Measurements from ENCODE around the gene KLHL18.
"Not testable (repeated sequence)": the region's sequence is repeated elsewhere in the genome, so short reads cannot be mapped to it uniquely, and the experiment has no call there.

KLHL18 gene

DNA sequence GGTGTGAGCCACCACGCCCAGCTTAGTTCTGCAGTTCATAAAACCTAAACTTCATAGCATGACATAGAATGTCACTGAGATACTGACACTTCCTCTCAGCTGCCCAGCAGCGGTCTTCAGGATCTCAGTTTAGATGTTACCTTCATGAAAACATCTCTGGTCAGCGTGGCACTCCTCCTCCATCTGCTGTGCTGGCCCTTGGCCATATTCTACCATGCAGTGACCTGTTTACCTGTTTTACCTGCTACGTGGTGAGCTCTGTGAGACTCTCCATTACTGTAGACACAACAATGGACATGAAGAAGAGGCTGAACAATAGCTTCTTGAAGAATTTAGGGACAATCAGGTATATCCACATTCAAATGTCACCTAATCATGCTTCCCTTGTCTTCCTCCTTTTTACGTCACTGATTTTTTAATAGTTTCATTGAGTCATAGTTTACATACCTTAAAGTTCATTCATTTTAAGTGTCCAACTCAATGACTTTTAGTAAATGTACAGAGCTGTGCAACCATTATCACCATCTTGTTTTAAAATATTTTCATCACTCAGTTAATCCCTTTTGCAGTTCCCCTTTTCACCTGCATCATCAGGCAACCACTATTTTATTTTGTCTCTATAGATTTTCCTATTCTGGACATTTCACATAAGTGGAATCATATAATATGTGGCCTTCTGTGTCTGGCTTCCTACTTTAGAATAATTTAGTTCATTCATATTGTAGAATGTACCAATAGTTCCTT, 65.8 kb downstream of the KLHL18 start:
- Histone ChIP-seq H3K4me1 (ENCODE audit: control insufficient read depth, insufficient read depth, low read length) (no peaks in the 10 kb centered on the region), H3K27me3 (ENCODE audit: control insufficient read depth, insufficient read depth, low read length) (no peaks in the 10 kb centered on the region), H3K9me3 (ENCODE audit: control insufficient read depth, low read length) (no peaks in the 10 kb centered on the region), H3K36me3 (ENCODE audit: control insufficient read depth, insufficient read depth, low read length) (no peaks in the 10 kb centered on the region), H3K4me3 (ENCODE audit: low read length) (no peak overlapping the region), H3K9ac (ENCODE audit: low read length) (no peak overlapping the region)

- Histone ChIP-seq H3K27me3 (ENCODE audit: control insufficient read depth, insufficient read depth, low read length) (no peaks in the 10 kb centered on the region), H3K4me1 (ENCODE audit: control insufficient read depth, insufficient read depth, low read length) (no peaks in the 10 kb centered on the region), H3K9ac (ENCODE audit: low read length) (no peak overlapping the region), H3K36me3 (ENCODE audit: control insufficient read depth, insufficient read depth, low read length) (no peaks in the 10 kb centered on the region), H3K9me3 (ENCODE audit: control insufficient read depth, low read length) (peaks cover 5% of the 10 kb centered on the region), H3K4me3 (ENCODE audit: low read length) (no peak overlapping the region)
Observed at GRCh38 chr3:47355010-47355409, 72.3 kb downstream of the KLHL18 start.

DNA sequence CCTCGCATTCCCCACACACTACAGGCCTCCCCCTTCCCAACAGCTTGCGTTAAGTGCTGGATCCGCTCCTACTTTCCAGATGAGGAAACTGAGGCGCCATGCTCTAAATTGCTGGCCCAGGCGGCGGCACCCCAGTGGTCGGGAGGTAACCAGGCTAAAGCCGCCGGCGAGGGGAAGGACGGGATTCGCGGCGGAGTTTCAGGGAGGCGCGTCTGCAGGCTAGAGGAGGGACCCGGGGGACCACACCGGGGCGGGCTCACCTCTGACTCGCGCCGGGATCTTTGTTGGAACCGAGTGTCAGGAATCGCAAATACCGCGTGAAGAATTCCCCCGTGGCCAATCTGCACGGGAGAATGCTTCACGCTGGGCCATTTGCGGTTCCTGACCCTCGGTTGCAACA, 73.5 kb downstream of the KLHL18 start:
- no peaks in the 10 kb centered on the region for H3K27me3 ChIP-seq (ENCODE audit: control insufficient read depth, insufficient read depth, low read length)
- no peak overlapping the region for H3K9ac ChIP-seq (ENCODE audit: low read length)
- no peaks in the 10 kb centered on the region for H3K36me3 ChIP-seq (ENCODE audit: control insufficient read depth, insufficient read depth, low read length)
- H3K4me1 ChIP-seq (ENCODE audit: control insufficient read depth, insufficient read depth, low read length), result no peaks in the 10 kb centered on the region
- H3K9me3 ChIP-seq (ENCODE audit: control insufficient read depth, low read length), result peaks cover 8% of the 10 kb centered on the region
- no peak overlapping the region for H3K4me3 ChIP-seq (ENCODE audit: low read length)

- Histone ChIP-seq H3K36me3 (ENCODE audit: control insufficient read depth, insufficient read depth, low read length) (no peaks in the 10 kb centered on the region), H3K9ac (ENCODE audit: low read length) (no peak overlapping the region), H3K4me3 (ENCODE audit: low read length) (no peak overlapping the region), H3K9me3 (ENCODE audit: control insufficient read depth, low read length) (peaks cover 8% of the 10 kb centered on the region), H3K4me1 (ENCODE audit: control insufficient read depth, insufficient read depth, low read length) (no peaks in the 10 kb centered on the region), H3K27me3 (ENCODE audit: control insufficient read depth, insufficient read depth, low read length) (no peaks in the 10 kb centered on the region)
Observed at GRCh38 chr3:47359323-47359722, 76.6 kb downstream of the KLHL18 start.

DNA sequence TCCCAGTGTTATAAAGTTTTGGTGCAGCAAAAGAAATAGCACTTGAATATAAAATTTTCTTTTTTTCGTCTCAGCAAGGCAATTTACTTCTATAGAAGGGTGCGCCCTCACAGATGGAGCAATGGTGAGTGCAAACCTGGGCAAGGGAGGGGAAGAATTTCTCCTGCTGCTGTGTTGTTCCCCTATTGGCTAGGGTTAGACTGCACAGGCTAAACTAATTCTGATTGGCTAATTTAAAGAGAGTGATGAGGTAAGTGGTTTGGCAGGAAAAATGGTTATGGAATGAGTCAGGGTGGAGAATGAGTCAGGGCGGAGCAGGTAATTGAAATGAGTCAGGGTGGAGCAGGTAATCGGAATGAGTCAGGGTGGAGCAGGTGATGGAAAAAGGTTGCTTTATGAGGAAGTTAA, 77.4 kb downstream of the KLHL18 start:
- not testable (repeated sequence) for H3K36me3 ChIP-seq (ENCODE audit: control insufficient read depth, insufficient read depth, low read length); H3K4me1 ChIP-seq (ENCODE audit: control insufficient read depth, insufficient read depth, low read length); H3K9me3 ChIP-seq (ENCODE audit: control insufficient read depth, low read length); H3K4me3 ChIP-seq (ENCODE audit: low read length); H3K27me3 ChIP-seq (ENCODE audit: control insufficient read depth, insufficient read depth, low read length); H3K9ac ChIP-seq (ENCODE audit: low read length)

DNA sequence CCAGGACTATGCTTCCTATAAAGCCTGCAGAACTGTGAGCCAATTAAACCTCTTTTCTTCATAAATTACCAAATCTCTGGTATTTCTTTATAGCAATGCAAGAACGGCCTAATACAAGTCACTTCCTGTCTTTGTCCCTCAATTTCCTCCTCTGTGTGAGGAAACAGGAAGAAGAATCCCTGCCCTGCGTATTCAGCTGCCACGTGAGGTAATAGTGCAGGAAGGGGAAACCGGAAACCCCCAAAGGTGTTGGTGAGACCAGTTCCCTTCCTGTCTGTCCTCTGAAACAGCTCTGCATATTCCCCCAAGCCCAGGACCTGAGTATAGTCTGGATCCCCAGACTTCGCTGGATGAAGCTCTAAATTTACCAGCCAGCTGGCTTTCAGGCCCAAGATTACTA, 80.0 kb downstream of the KLHL18 start:
- Histone ChIP-seq H3K27me3 (ENCODE audit: control insufficient read depth, insufficient read depth, low read length) (no peaks in the 10 kb centered on the region), H3K4me3 (ENCODE audit: low read length) (no peak overlapping the region), H3K9ac (ENCODE audit: low read length) (no peak overlapping the region), H3K9me3 (ENCODE audit: control insufficient read depth, low read length) (peaks cover 8% of the 10 kb centered on the region), H3K4me1 (ENCODE audit: control insufficient read depth, insufficient read depth, low read length) (peaks cover 5% of the 10 kb centered on the region), H3K36me3 (ENCODE audit: control insufficient read depth, insufficient read depth, low read length) (no peaks in the 10 kb centered on the region)

- Histone ChIP-seq H3K9me3 (ENCODE audit: control insufficient read depth, low read length) (no peaks in the 10 kb centered on the region), H3K4me1 (ENCODE audit: control insufficient read depth, insufficient read depth, low read length) (peaks cover 5% of the 10 kb centered on the region), H3K9ac (ENCODE audit: low read length) (no peak overlapping the region), H3K4me3 (ENCODE audit: low read length) (no peak overlapping the region), H3K27me3 (ENCODE audit: control insufficient read depth, insufficient read depth, low read length) (no peaks in the 10 kb centered on the region), H3K36me3 (ENCODE audit: control insufficient read depth, insufficient read depth, low read length) (no peaks in the 10 kb centered on the region)
Observed at GRCh38 chr3:47365213-47366153, 82.7 kb downstream of the KLHL18 start.

- Histone ChIP-seq H3K9ac (ENCODE audit: low read length) (no peak overlapping the region), H3K4me1 (ENCODE audit: control insufficient read depth, insufficient read depth, low read length) (peaks cover 5% of the 10 kb centered on the region), H3K4me3 (ENCODE audit: low read length) (no peak overlapping the region), H3K27me3 (ENCODE audit: control insufficient read depth, insufficient read depth, low read length) (no peaks in the 10 kb centered on the region), H3K36me3 (ENCODE audit: control insufficient read depth, insufficient read depth, low read length) (no peaks in the 10 kb centered on the region), H3K9me3 (ENCODE audit: control insufficient read depth, low read length) (no peaks in the 10 kb centered on the region)
Observed at GRCh38 chr3:47366833-47367232, 84.1 kb downstream of the KLHL18 start.

- H3K36me3 ChIP-seq (ENCODE audit: control insufficient read depth, insufficient read depth, low read length), result no peaks in the 10 kb centered on the region
- H3K9ac ChIP-seq (ENCODE audit: low read length), result no peak overlapping the region
- H3K4me1 ChIP-seq (ENCODE audit: control insufficient read depth, insufficient read depth, low read length), result peaks cover 5% of the 10 kb centered on the region
- H3K4me3 ChIP-seq (ENCODE audit: low read length), result no peak overlapping the region
- H3K27me3 ChIP-seq (ENCODE audit: control insufficient read depth, insufficient read depth, low read length), result no peaks in the 10 kb centered on the region
- H3K9me3 ChIP-seq (ENCODE audit: control insufficient read depth, low read length), result no peaks in the 10 kb centered on the region
Observed at GRCh38 chr3:47367631-47368030, 84.9 kb downstream of the KLHL18 start.

DNA sequence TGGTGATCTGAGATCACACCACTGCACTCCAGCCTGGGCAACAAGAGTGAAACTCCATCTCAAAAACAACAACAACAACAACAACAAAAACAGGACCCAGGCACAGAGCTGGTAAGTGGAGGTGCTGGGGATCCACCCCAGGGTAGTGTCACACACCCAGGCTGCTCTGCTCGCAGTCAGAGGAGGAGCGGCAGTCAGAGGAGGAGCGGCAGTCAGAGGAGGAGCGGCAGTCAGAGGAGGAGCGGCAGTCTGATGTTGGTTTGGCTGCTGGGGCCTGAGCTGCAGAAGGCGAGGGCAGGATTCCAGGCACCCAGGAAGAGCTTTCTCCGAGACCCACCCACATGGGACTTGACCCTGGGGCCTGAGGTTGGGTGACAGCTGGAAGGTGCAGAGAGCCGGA, 87.3 kb downstream of the KLHL18 start:
- H3K4me1 ChIP-seq (ENCODE audit: control insufficient read depth, insufficient read depth, low read length); H3K27me3 ChIP-seq (ENCODE audit: control insufficient read depth, insufficient read depth, low read length); H3K9me3 ChIP-seq (ENCODE audit: control insufficient read depth, low read length); H3K9ac ChIP-seq (ENCODE audit: low read length); H3K4me3 ChIP-seq (ENCODE audit: low read length); H3K36me3 ChIP-seq (ENCODE audit: control insufficient read depth, insufficient read depth, low read length): not testable (repeated sequence)

- Histone ChIP-seq H3K27me3 (ENCODE audit: control insufficient read depth, insufficient read depth, low read length) (no peaks in the 10 kb centered on the region), H3K4me3 (ENCODE audit: low read length) (no peak overlapping the region), H3K36me3 (ENCODE audit: control insufficient read depth, insufficient read depth, low read length) (no peaks in the 10 kb centered on the region), H3K4me1 (ENCODE audit: control insufficient read depth, insufficient read depth, low read length) (no peaks in the 10 kb centered on the region), H3K9me3 (ENCODE audit: control insufficient read depth, low read length) (no peaks in the 10 kb centered on the region), H3K9ac (ENCODE audit: low read length) (no peak overlapping the region)
Observed at GRCh38 chr3:47370887-47371697, 88.3 kb downstream of the KLHL18 start.

- H3K9me3 ChIP-seq (ENCODE audit: control insufficient read depth, low read length), result no peaks in the 10 kb centered on the region
- H3K27me3 ChIP-seq (ENCODE audit: control insufficient read depth, insufficient read depth, low read length), result no peaks in the 10 kb centered on the region
- H3K36me3 ChIP-seq (ENCODE audit: control insufficient read depth, insufficient read depth, low read length), result no peaks in the 10 kb centered on the region
- peaks cover 7% of the 10 kb centered on the region for H3K4me1 ChIP-seq (ENCODE audit: control insufficient read depth, insufficient read depth, low read length)
- H3K4me3 ChIP-seq (ENCODE audit: low read length), result no peak overlapping the region
- H3K9ac ChIP-seq (ENCODE audit: low read length), result no peak overlapping the region
Observed at GRCh38 chr3:47374587-47374986, 91.8 kb downstream of the KLHL18 start.
